A673 (cell line): Measurements from ENCODE around the gene ANKLE2. TPM values are rescaled to one million over a fixed set of nuclear protein-coding genes. Genes with fewer than 3 reads are reported as not detected.
A peak's percentile ranks its signal among the peaks of the same experiment; 100 is the strongest.
"Not testable (repeated sequence)": the region's sequence is repeated elsewhere in the genome, so short reads cannot be mapped to it uniquely, and the experiment has no call there.

Source experiments
- BruUV-seq: library from RNA; stranded (reverse); fragments of 400-500 nt; replicated peaks from 2 replicates; lab custom pipeline; 2021; lab: Mats Ljungman, UMichigan
- CTCF ChIA-PET: fragments of 300-600 bp; sonication (Branson Sonifier 250); formaldehyde crosslinking; loops from one replicate; lab custom pipeline; 2022; ENCODE audit warnings: antibody characterized with exemption; lab: Charles Lee
- POLR2A ChIA-PET: fragments of 300-600 bp; sonication (Branson Sonifier 250); formaldehyde crosslinking; loops from one replicate; lab custom pipeline; 2022; ENCODE audit warnings: antibody characterized with exemption; ENCODE audit not compliant: low non-redundant PET; lab: Charles Lee
- DNase-seq: peaks from one replicate; pipeline ENCODE4 v3.0.0-alpha.2; 2015; ENCODE audit warnings: low spot score
- H3K27ac ChIP-seq: fragments of 200-600 bp; sonication (generic); 2 replicates; pipeline ENCODE4 v1.5.1; 2016; ENCODE audit warnings: mixed run types, low read depth, mild to moderate bottlenecking, mixed read lengths, antibody characterized with exemption, low read length; ENCODE audit not compliant: poor library complexity, severe bottlenecking
- H3K27me3 ChIP-seq: fragments of 200-600 bp; sonication (generic); replicated peaks from 2 replicates; pipeline ENCODE4 v1.6.1; 2017; ENCODE audit warnings: mixed run types, low read depth, mild to moderate bottlenecking, mixed read lengths, antibody characterized with exemption, low read length; ENCODE audit not compliant: insufficient read depth, poor library complexity
- H3K36me3 ChIP-seq: fragments of 200-600 bp; sonication (generic); 2 replicates; pipeline ENCODE4 v1.6.1; 2016; ENCODE audit warnings: mixed run types, mild to moderate bottlenecking, mixed read lengths, antibody characterized with exemption, low read length; ENCODE audit not compliant: insufficient read depth, poor library complexity, severe bottlenecking
- H3K4me1 ChIP-seq: fragments of 200-600 bp; sonication (generic); 2 replicates; pipeline ENCODE4 v1.6.1; 2017; ENCODE audit warnings: mixed run types, mild to moderate bottlenecking, mixed read lengths, antibody characterized with exemption, low read length; ENCODE audit not compliant: insufficient read depth, poor library complexity, severe bottlenecking
- H3K4me3 ChIP-seq: fragments of 200-600 bp; sonication (generic); 2 replicates; pipeline ENCODE4 v1.5.1; 2016; ENCODE audit warnings: low read depth, mixed run types, mild to moderate bottlenecking, mixed read lengths, low read length; ENCODE audit not compliant: poor library complexity, severe bottlenecking
- H3K9me3 ChIP-seq: fragments of 200-600 bp; sonication (generic); 2 replicates; pipeline ENCODE4 v1.6.1; 2016; ENCODE audit warnings: mixed run types, low read depth, mild to moderate bottlenecking, mixed read lengths, antibody characterized with exemption, low read length; ENCODE audit not compliant: poor library complexity, severe bottlenecking
- EZH2 ChIP-seq: fragments of 200-600 bp; sonication (generic); IDR thresholded peaks from 2 replicates; pipeline ENCODE4 v1.6.1; 2017; ENCODE audit warnings: borderline replicate concordance, low read depth, mild to moderate bottlenecking, mixed read lengths, antibody characterized with exemption, low read length; ENCODE audit not compliant: poor library complexity, severe bottlenecking
- intact Hi-C: fragments of 100-400 bp; cut with micrococcal nuclease; formaldehyde crosslinking; loops from one replicate; pipeline ENCODE4 v1.10.0; 2022; ENCODE audit not compliant: unreplicated experiment
- total RNA-seq: library from RNA; stranded (reverse); gene quantifications from 2 replicates; pipeline ENCODE4 v1.2.3, GENCODE V29; 2021
- TF ChIP-seq, protein P1 (sequence below): fragments of 300-800, 200-600 bp; sonication (generic); conservative IDR thresholded peaks from 2 replicates; pipeline ENCODE4 v1.5.1; 2017; ENCODE audit warnings: low read depth, mild to moderate bottlenecking, antibody characterized with exemption, low read length, moderate library complexity, mixed read lengths

The ANKLE2 gene
- total RNA-seq, 1 experiment from 2014 or later = 107 TPM

DNA sequence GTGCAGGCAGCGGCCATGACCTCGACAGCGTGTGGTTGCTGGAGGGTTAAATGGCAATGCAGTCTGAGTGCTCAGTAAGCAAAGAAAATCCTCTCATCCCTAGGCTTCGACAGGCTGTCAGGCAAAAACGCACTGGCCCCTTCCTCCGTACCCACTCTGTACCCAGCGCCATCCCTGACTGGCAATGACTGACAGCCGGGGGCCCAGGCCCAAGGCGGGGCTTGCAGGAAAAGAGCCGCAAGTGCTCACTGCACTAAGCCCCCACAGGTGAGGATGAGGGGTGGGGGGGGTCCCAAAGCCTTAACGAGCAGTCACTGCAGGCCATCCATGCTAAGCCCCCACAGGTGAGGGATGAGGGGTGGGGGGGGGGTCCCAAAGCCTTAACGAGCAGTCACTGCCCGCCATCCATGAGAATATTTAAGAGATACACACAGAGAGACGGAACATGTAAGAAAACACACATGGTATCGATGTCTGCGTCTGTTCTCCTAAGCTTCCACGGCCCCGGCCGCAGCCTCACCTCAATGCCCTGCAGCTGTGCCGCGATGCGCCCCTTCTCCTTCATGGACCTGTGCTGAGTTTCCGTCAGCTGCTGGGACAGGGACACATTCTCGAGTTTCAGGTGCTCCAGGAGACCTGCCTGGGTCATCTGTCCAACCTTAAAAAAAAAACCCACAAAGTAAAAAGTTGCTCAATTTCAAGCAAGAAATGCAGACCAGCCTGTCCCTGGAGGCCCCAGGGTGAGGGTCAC, 36.4 kb upstream of the ANKLE2 start:
- CTCF ChIA-PET = no interaction called here
- DNase-seq = no peak
- Histone ChIP-seq H3K9me3 (no peaks in the 10 kb centered on the region), H3K4me1 (no peaks in the 10 kb centered on the region), H3K4me3 (no peak overlapping the region), H3K36me3 (peaks cover 60% of the 10 kb centered on the region), H3K27ac (no peak overlapping the region), H3K27me3 (no peaks in the 10 kb centered on the region)
- TF ChIP-seq, protein P1, sequence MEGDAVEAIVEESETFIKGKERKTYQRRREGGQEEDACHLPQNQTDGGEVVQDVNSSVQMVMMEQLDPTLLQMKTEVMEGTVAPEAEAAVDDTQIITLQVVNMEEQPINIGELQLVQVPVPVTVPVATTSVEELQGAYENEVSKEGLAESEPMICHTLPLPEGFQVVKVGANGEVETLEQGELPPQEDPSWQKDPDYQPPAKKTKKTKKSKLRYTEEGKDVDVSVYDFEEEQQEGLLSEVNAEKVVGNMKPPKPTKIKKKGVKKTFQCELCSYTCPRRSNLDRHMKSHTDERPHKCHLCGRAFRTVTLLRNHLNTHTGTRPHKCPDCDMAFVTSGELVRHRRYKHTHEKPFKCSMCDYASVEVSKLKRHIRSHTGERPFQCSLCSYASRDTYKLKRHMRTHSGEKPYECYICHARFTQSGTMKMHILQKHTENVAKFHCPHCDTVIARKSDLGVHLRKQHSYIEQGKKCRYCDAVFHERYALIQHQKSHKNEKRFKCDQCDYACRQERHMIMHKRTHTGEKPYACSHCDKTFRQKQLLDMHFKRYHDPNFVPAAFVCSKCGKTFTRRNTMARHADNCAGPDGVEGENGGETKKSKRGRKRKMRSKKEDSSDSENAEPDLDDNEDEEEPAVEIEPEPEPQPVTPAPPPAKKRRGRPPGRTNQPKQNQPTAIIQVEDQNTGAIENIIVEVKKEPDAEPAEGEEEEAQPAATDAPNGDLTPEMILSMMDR = no peak
- no peak for TF ChIP-seq EZH2
- intact Hi-C loops = no loop called here
- POLR2A ChIA-PET = no interaction called here
- no TSS peak for BruUV-seq

DNA sequence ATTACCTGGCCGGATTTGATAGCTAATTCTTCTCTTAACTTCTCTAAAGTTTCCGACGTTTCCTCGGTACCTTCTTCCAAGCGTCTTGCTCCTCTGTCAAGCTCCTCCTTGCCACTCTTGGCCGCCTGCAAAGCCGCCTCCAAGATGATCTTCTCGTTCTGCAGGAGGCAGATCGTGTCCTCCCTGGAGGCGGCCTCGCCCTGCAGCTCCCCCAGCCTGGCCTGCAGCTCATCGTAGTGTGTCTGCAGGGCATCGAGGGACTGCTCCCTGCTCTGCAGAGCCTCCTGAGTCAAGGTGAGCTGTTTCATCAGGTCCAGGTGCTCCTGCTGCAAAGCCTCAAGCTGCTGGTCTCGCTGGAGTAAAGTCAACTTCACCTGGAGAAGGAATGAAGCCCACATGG, 34.2 kb upstream of the ANKLE2 start:
- no peak overlapping the region for H3K27ac ChIP-seq
- ChIA-PET POLR2A (no interaction called here), CTCF (no interaction called here)
- H3K36me3 ChIP-seq = peaks cover 51% of the 10 kb centered on the region
- no peak for TF ChIP-seq EZH2
- TF ChIP-seq, protein P1 = no peak
- H3K4me3 ChIP-seq = no peak overlapping the region
- H3K9me3 ChIP-seq = no peaks in the 10 kb centered on the region
- intact Hi-C loops = no loop called here
- no peaks in the 10 kb centered on the region for H3K4me1 ChIP-seq
- BruUV-seq = TSS peak; percentile 52
- no peak for DNase-seq
- H3K27me3 ChIP-seq = no peaks in the 10 kb centered on the region

DNA sequence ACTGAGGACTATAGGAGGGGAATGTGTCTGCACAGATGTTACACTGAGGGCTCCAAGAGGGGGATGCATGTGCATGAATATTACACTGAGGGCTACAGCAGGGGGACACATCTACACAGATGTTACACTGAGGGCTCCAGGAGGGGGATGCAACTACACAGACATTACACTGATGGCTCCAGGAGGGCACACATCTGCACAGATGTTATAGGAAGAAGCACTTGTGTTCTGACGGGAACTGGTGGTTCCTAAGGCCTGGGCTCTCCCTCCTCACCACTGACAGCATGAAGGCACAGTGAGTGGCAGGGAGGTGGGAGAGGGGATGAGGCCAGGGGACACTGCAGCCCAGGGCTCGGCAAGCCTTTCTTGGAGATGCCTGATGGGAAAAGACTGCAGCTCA, 30.3 kb upstream of the ANKLE2 start:
- CTCF ChIA-PET, BruUV-seq, H3K27me3 ChIP-seq, H3K27ac ChIP-seq, DNase-seq, intact Hi-C loops, H3K4me1 ChIP-seq, H3K9me3 ChIP-seq, H3K4me3 ChIP-seq, POLR2A ChIA-PET: not testable (repeated sequence)
- peaks cover 41% of the 10 kb centered on the region for H3K36me3 ChIP-seq

DNA sequence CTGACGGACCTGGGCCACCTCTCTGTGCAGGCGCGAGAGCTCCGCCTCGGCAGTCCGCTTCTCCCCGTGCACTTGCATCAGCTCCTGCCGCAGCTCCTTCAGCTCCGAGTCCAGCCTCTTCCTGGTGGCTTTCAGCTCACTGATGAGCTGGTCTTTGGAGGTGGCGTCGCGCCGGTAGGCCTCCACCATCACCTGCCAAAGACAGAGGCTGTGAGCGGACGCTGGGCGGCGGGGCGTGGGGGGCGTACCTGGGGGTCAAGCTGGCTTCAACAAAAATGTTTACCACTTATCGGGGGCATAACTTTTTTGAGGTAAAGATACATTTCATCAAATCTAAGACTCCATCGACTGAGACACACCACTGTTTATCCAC, 27.5 kb upstream of the ANKLE2 start:
- BruUV-seq = no TSS peak
- H3K27me3 ChIP-seq = no peaks in the 10 kb centered on the region
- TF ChIP-seq EZH2 = no peak
- TF ChIP-seq, protein P1 = no peak
- ChIA-PET POLR2A (no interaction called here), CTCF (no interaction called here)
- no peaks in the 10 kb centered on the region for H3K4me1 ChIP-seq
- intact Hi-C loops = no loop called here
- DNase-seq = no peak
- H3K36me3 ChIP-seq = peaks cover 25% of the 10 kb centered on the region
- no peaks in the 10 kb centered on the region for H3K9me3 ChIP-seq
- no peak overlapping the region for H3K4me3 ChIP-seq
- H3K27ac ChIP-seq = no peak overlapping the region
